Neural cell (in vitro differentiated cells): ENCODE data around the gene TGFBR3. TPM values are rescaled to one million over a fixed set of nuclear protein-coding genes. Genes with fewer than 3 reads are reported as not detected.

Source experiments
- H2AFZ ChIP-seq: fragments of 200-600, 300-800 bp; sonication (generic), shearing (Covaris generic); 2 replicates; pipeline ENCODE4 v1.6.0; 2014; ENCODE audit warnings: low read depth, mild to moderate bottlenecking, antibody characterized with exemption, low read length, moderate library complexity
- H3F3A ChIP-seq: fragments of 200-600 bp; shearing (Covaris generic); 2 replicates; pipeline ENCODE4 v1.6.1; 2016; ENCODE audit warnings: mild to moderate bottlenecking, moderate library complexity, mixed read lengths, antibody characterized with exemption, low read length; ENCODE audit not compliant: insufficient read depth, poor library complexity, severe bottlenecking
- H3K27ac ChIP-seq: fragments of 200-600, 300-800 bp; sonication (generic), shearing (Covaris generic); 2 replicates; pipeline ENCODE4 v1.5.1; 2014; ENCODE audit warnings: mild to moderate bottlenecking, low read length, moderate library complexity
- H3K27me3 ChIP-seq: fragments of 300-800, 200-600 bp; sonication (generic), shearing (Covaris generic); 2 replicates; pipeline ENCODE4 v1.6.0; 2014; ENCODE audit warnings: mild to moderate bottlenecking, low read depth, low read length, moderate library complexity; ENCODE audit not compliant: insufficient read depth
- H3K36me3 ChIP-seq: fragments of 300-800, 200-600 bp; sonication (generic), shearing (Covaris generic); 2 replicates; pipeline ENCODE4 v1.5.1; 2014; ENCODE audit warnings: mild to moderate bottlenecking, antibody characterized with exemption, low read length, moderate library complexity; ENCODE audit not compliant: insufficient read depth
- H3K4me2 ChIP-seq: fragments of 300-800, 200-600 bp; sonication (generic), shearing (Covaris generic); 2 replicates; pipeline ENCODE4 v1.6.0; 2014; ENCODE audit warnings: mild to moderate bottlenecking, low read length
- H3K4me3 ChIP-seq: fragments of 300-800, 200-600 bp; sonication (generic), shearing (Covaris generic); 2 replicates; pipeline ENCODE4 v1.5.1; 2014; ENCODE audit warnings: mild to moderate bottlenecking, low read length, moderate library complexity
- H3K79me2 ChIP-seq: fragments of 200-600 bp; shearing (Covaris generic); replicated peaks from 2 replicates; pipeline ENCODE4 v1.6.0; 2014; ENCODE audit warnings: mild to moderate bottlenecking, low read length, moderate library complexity; ENCODE audit not compliant: insufficient read depth
- H3K9ac ChIP-seq: fragments of 300-800, 200-600 bp; sonication (generic), shearing (Covaris generic); 2 replicates; pipeline ENCODE4 v1.6.1; 2016; ENCODE audit warnings: mild to moderate bottlenecking, low read length, mixed read lengths
- H3K9me2 ChIP-seq: fragments of 200-600 bp; shearing (Covaris generic); 2 replicates; pipeline ENCODE4 v1.6.1; 2016; ENCODE audit warnings: mild to moderate bottlenecking, low read length, mixed read lengths; ENCODE audit not compliant: insufficient read depth
- H3K9me3 ChIP-seq: fragments of 200-600, 300-800 bp; sonication (generic), shearing (Covaris generic); 2 replicates; pipeline ENCODE4 v1.6.1; 2016; ENCODE audit warnings: mild to moderate bottlenecking, mixed run types, low read length, moderate library complexity, mixed read lengths
- H4K20me1 ChIP-seq: fragments of 200-600 bp; shearing (Covaris generic); 2 replicates; pipeline ENCODE4 v1.6.1; 2016; ENCODE audit warnings: mild to moderate bottlenecking, mixed run types; ENCODE audit not compliant: insufficient read depth
- CTCF ChIP-seq: fragments of 450-650 bp; IDR thresholded peaks from 2 replicates; pipeline ENCODE4 v1.5.1; 2014; ENCODE audit warnings: antibody characterized with exemption, mild to moderate bottlenecking, moderate library complexity; ENCODE audit not compliant: poor library complexity, severe bottlenecking
- EP300 ChIP-seq: fragments of 450-650 bp; conservative IDR thresholded peaks from 2 replicates; pipeline ENCODE4 v1.6.1; 2014; ENCODE audit warnings: antibody characterized with exemption, mild to moderate bottlenecking, moderate library complexity; ENCODE audit not compliant: poor library complexity, severe bottlenecking
- EZH2 ChIP-seq: fragments of 200-600, 300-800 bp; shearing (Covaris generic), sonication (generic); IDR thresholded peaks from 2 replicates; pipeline ENCODE4 v1.6.1; 2014; ENCODE audit warnings: antibody characterized with exemption, low read length, borderline replicate concordance, mild to moderate bottlenecking; ENCODE audit not compliant: insufficient read depth, poor library complexity, severe bottlenecking
- MXI1 ChIP-seq: fragments of 450-650 bp; conservative IDR thresholded peaks from 2 replicates; pipeline ENCODE4 v1.6.1; 2014; ENCODE audit warnings: antibody characterized with exemption, mild to moderate bottlenecking; ENCODE audit not compliant: poor library complexity, severe bottlenecking
- POLR2AphosphoS5 ChIP-seq: IDR thresholded peaks from 2 replicates; pipeline ENCODE4 v1.6.1; 2012
- RAD21 ChIP-seq: fragments of 450-650 bp; conservative IDR thresholded peaks from 2 replicates; pipeline ENCODE4 v1.6.1; 2014; ENCODE audit warnings: antibody characterized with exemption, mild to moderate bottlenecking, moderate library complexity
- REST ChIP-seq: IDR thresholded peaks from 2 replicates; pipeline ENCODE4 v1.6.1; 2012; ENCODE audit warnings: borderline replicate concordance
- SMC3 ChIP-seq: fragments of 450-650 bp; conservative IDR thresholded peaks from 2 replicates; pipeline ENCODE4 v1.6.1; 2014; ENCODE audit warnings: antibody characterized with exemption, mild to moderate bottlenecking, moderate library complexity; ENCODE audit not compliant: poor library complexity
- TAF1 ChIP-seq: IDR thresholded peaks from 2 replicates; pipeline ENCODE4 v1.6.1; 2012; ENCODE audit warnings: low read depth
- polyA plus RNA-seq: library from polyadenylated mRNA; depleted of rRNA; stranded (reverse); fragments of >200 nt; gene quantifications from 2 replicates; pipeline ENCODE4 v1.2.3, GENCODE V29; 2014

Gene TGFBR3
- polyA plus RNA-seq, 1 donor from 2014 or later, result 0.25 TPM

- Histone ChIP-seq H3K9ac (no peak overlapping the region), H4K20me1 (no peaks in the 10 kb centered on the region), H3K36me3 (no peaks in the 10 kb centered on the region), H3K9me3 (no peaks in the 10 kb centered on the region), H3K4me2 (no peak overlapping the region), H3K79me2 (no peaks in the 10 kb centered on the region), H2AFZ (no peak overlapping the region), H3K4me3 (no peak overlapping the region), H3K9me2 (no peaks in the 10 kb centered on the region), H3F3A (no peaks in the 10 kb centered on the region), H3K27me3 (no peaks in the 10 kb centered on the region), H3K27ac (no peak overlapping the region)
- TF ChIP-seq SMC3 (no peak), EP300 (no peak), MXI1 (no peak), EZH2 (no peak), CTCF (no peak), TAF1 (no peak), REST (no peak), RAD21 (no peak), POLR2AphosphoS5 (no peak)
These were observed 42.1 kb upstream of the TGFBR3 start for GRCh38 chr1:91928026-91928425.

GRCh38 chr1:91925644-91926435 is 39.9 kb upstream of the TGFBR3 start:
- no peak overlapping the region for H3K4me3 ChIP-seq
- H4K20me1 ChIP-seq, result no peaks in the 10 kb centered on the region
- H3K9me3 ChIP-seq, result no peaks in the 10 kb centered on the region
- H2AFZ ChIP-seq, result no peak overlapping the region
- no peaks in the 10 kb centered on the region for H3K79me2 ChIP-seq
- H3K9ac ChIP-seq, result no peak overlapping the region
- H3K27me3 ChIP-seq, result no peaks in the 10 kb centered on the region
- H3K36me3 ChIP-seq, result no peaks in the 10 kb centered on the region
- TF ChIP-seq POLR2AphosphoS5, result no peak
- no peak for TF ChIP-seq CTCF
- no peak overlapping the region for H3K27ac ChIP-seq
- H3K9me2 ChIP-seq, result no peaks in the 10 kb centered on the region
- no peaks in the 10 kb centered on the region for H3F3A ChIP-seq
- no peak overlapping the region for H3K4me2 ChIP-seq
